Activated gamma-delta T cell (primary cell): ENCODE measurements around the gene SLC6A4.
"Not testable (repeated sequence)": the region's sequence is repeated elsewhere in the genome, so short reads cannot be mapped to it uniquely, and the experiment has no call there.

Experiments
- DNase-seq: peaks from one replicate; lab custom pipeline; 2025; lab: John Stamatoyannopoulos, UW

Gene SLC6A4

GRCh38 chr17:30238387-30239088 is 3.0 kb upstream of the SLC6A4 start:
- no peak for DNase-seq

GRCh38 chr17:30238003-30238344 is 2.5 kb upstream of the SLC6A4 start:
- no peak for DNase-seq

GRCh38 chr17:30237296-30238002 is 2.0 kb upstream of the SLC6A4 start:
- no peak for DNase-seq

GRCh38 chr17:30236766-30237165 is 1.3 kb upstream of the SLC6A4 start:
- DNase-seq, result no peak

GRCh38 chr17:30236297-30236624 is 764 bp upstream of the SLC6A4 start:
- DNase-seq, result no peak

- DNase-seq, result no peak
Observed at GRCh38 chr17:30234964-30235363, 533 bp downstream of the SLC6A4 start.

- DNase-seq, result no peak
Observed at GRCh38 chr17:30234296-30234695, 1.2 kb downstream of the SLC6A4 start.

- DNase-seq, result no peak
Observed at GRCh38 chr17:30232824-30233427, 2.6 kb downstream of the SLC6A4 start.

GRCh38 chr17:30232015-30232823 is 3.3 kb downstream of the SLC6A4 start:
- no peak for DNase-seq

- no peak for DNase-seq
Observed at GRCh38 chr17:30230596-30231125, 4.8 kb downstream of the SLC6A4 start.

GRCh38 chr17:30230009-30230408 is 5.5 kb downstream of the SLC6A4 start:
- DNase-seq, result not testable (repeated sequence)

- no peak for DNase-seq
Observed at GRCh38 chr17:30229012-30229411, 6.5 kb downstream of the SLC6A4 start.

- no peak for DNase-seq
Observed at GRCh38 chr17:30228011-30228410, 7.5 kb downstream of the SLC6A4 start.

GRCh38 chr17:30226878-30227277 is 8.6 kb downstream of the SLC6A4 start:
- DNase-seq, result no peak

GRCh38 chr17:30225919-30226553 is 9.5 kb downstream of the SLC6A4 start:
- no peak for DNase-seq

- no peak for DNase-seq
Observed at GRCh38 chr17:30225112-30225511, 10.4 kb downstream of the SLC6A4 start.

- no peak for DNase-seq
Observed at GRCh38 chr17:30224419-30224960, 11.0 kb downstream of the SLC6A4 start.

- DNase-seq, result no peak
Observed at GRCh38 chr17:30222721-30223175, 12.7 kb downstream of the SLC6A4 start.

GRCh38 chr17:30222251-30222650 is 13.2 kb downstream of the SLC6A4 start:
- no peak for DNase-seq

- DNase-seq, result no peak
Observed at GRCh38 chr17:30221346-30221745, 14.2 kb downstream of the SLC6A4 start.

- DNase-seq, result no peak
Observed at GRCh38 chr17:30220414-30220813, 15.1 kb downstream of the SLC6A4 start.
